Thyroid gland (tissue), 4 donors: ENCODE measurements around the gene FABP7. TPM values are rescaled to one million over a fixed set of nuclear protein-coding genes. Genes with fewer than 3 reads are reported as not detected.
A peak's percentile ranks its signal among the peaks of the same experiment; 100 is the strongest.
"Not testable (repeated sequence)": the region's sequence is repeated elsewhere in the genome, so short reads cannot be mapped to it uniquely, and the experiment has no call there.

Source experiments
- DNase-seq, 2 donors: peaks; one replicate each; pipeline ENCODE4 v3.0.0-alpha.2; 2019
- H3K27ac ChIP-seq, 3 donors: fragments of 200-600 bp; sonication (generic); 1 replicate in 2 of 3; 2 replicates in 1 of 3; pipeline ENCODE4 v1.5.1; 2016 to 2019; ENCODE audit warnings: mild to moderate bottlenecking in 1 of 3, moderate library complexity in 1 of 3
- H3K27me3 ChIP-seq: fragments of 200-600 bp; sonication (generic); one replicate; pipeline ENCODE4 v1.5.1; 2019
- H3K36me3 ChIP-seq, 2 donors: fragments of 200-600 bp; sonication (generic); one replicate each; pipeline ENCODE4 v1.5.1; 2016 to 2019
- H3K4me1 ChIP-seq, 2 donors: fragments of 200-600 bp; sonication (generic); one replicate each; pipeline ENCODE4 v1.5.1; 2017 to 2019
- H3K4me3 ChIP-seq, 3 donors: fragments of 200-600 bp; sonication (generic); replicated peaks in 1 of 3; 1 replicate in 2 of 3; 2 replicates in 1 of 3; pipeline ENCODE4 v1.5.1; 2016; ENCODE audit warnings: mild to moderate bottlenecking in 1 of 3
- H3K9me3 ChIP-seq: fragments of 200-600 bp; sonication (generic); one replicate; pipeline ENCODE4 v1.5.1; 2017
- CTCF ChIP-seq, 6 experiments: fragments of 200-600 bp in 3 of 6; fragments of 450-650 bp in 3 of 6; sonication (generic) in 3 of 6; IDR thresholded peaks; one replicate each; pipeline ENCODE4 v1.5.1; 2016 to 2019; ENCODE audit warnings: antibody characterized with exemption in 6 of 6, mild to moderate bottlenecking in 2 of 6, inconsistent platforms in 1 of 6, moderate library complexity in 1 of 6
- POLR2A ChIP-seq, 2 donors: fragments of 450-650 bp; IDR thresholded peaks; one replicate each; pipeline ENCODE4 v1.6.1; 2017; ENCODE audit warnings: antibody characterized with exemption in 2 of 2, mild to moderate bottlenecking in 2 of 2, moderate library complexity in 1 of 2
- WGBS, 2 donors: methylation state at CpG; one replicate each; pipeline ENCODE4 v1.1.5; 2017; 5-methylcytosine and 5-hydroxymethylcytosine counted together
- intact Hi-C: fragments of 100-400 bp; cut with DNase I; formaldehyde crosslinking; loops from one replicate; pipeline ENCODE4 v1.15.1; 2023
- total RNA-seq, 4 donors: library from RNA; depleted of rRNA; stranded (reverse); fragments of >200 nt; gene quantifications; one replicate each; pipeline ENCODE4 v1.2.3, GENCODE V29; 2016

FABP7 gene
- total RNA-seq, 4 donors from 2014 or later, result not detected

GRCh38 chr6:122740936-122741335 lies 38.6 kb upstream of the FABP7 start:
- TF ChIP-seq CTCF (IDR thresholded peaks at IDR 0.05) (no peak), POLR2A (IDR thresholded peaks at IDR 0.05) (no peak)
- no peaks in the 10 kb centered on the region for H3K4me1 ChIP-seq
- 89 to 95% methylated on average over 2 of the region's 2 CpGs for WGBS, 2 donors
- H3K4me3 ChIP-seq, result no peak overlapping the region
- intact Hi-C loops, result no loop called here
- no peak for DNase-seq
- H3K27ac ChIP-seq, result no peak overlapping the region
- no peaks in the 10 kb centered on the region for H3K9me3 ChIP-seq
- no peaks in the 10 kb centered on the region for H3K27me3 ChIP-seq
- no peaks in the 10 kb centered on the region for H3K36me3 ChIP-seq

- intact Hi-C loops, H3K4me3 ChIP-seq, H3K4me1 ChIP-seq, H3K36me3 ChIP-seq, DNase-seq, H3K27me3 ChIP-seq, H3K9me3 ChIP-seq: not testable (repeated sequence)
- TF ChIP-seq CTCF (IDR thresholded peaks at IDR 0.05), result peak in 2 of 6 experiments; percentile 5 to 49
- H3K27ac ChIP-seq, result peak overlapping the region in 1 of 3 donors; percentile 33
- 30 to 31% methylated on average over 8 of the region's 8 CpGs for WGBS, 2 donors
Observed at GRCh38 chr6:122744247-122744646, 35.3 kb upstream of the FABP7 start.

GRCh38 chr6:122744856-122745255 lies 34.7 kb upstream of the FABP7 start:
- 34 to 63% methylated on average over 3 of the region's 3 CpGs for WGBS, 2 donors

GRCh38 chr6:122746688-122747087 lies 32.8 kb upstream of the FABP7 start:
- H3K27ac ChIP-seq, result no peak overlapping the region
- no peak for DNase-seq
- intact Hi-C loops, result no loop called here

More at GRCh38 chr6:122744856-122745255, 34.7 kb upstream of the FABP7 start:
- peak; percentile 79 to 84 for DNase-seq
- H3K4me3 ChIP-seq, intact Hi-C loops, H3K36me3 ChIP-seq, H3K9me3 ChIP-seq, H3K27me3 ChIP-seq, H3K4me1 ChIP-seq: not testable (repeated sequence)
- H3K27ac ChIP-seq, result peak overlapping the region in 1 of 3 donors; percentile 33

GRCh38 chr6:122747573-122747972 lies 31.9 kb upstream of the FABP7 start:
- DNase-seq, result no peak
- TF ChIP-seq POLR2A (IDR thresholded peaks at IDR 0.05) (no peak), CTCF (IDR thresholded peaks at IDR 0.05) (no peak)
- Histone ChIP-seq H3K4me1 (no peaks in the 10 kb centered on the region), H3K9me3 (no peaks in the 10 kb centered on the region), H3K36me3 (no peaks in the 10 kb centered on the region), H3K27ac (no peak overlapping the region), H3K27me3 (no peaks in the 10 kb centered on the region), H3K4me3 (no peak overlapping the region)
- intact Hi-C loops, result no loop called here
- WGBS, 2 donors, result 90 to 91% methylated on average over 10 of the region's 10 CpGs

More at GRCh38 chr6:122746688-122747087, 32.8 kb upstream of the FABP7 start:
- TF ChIP-seq POLR2A (IDR thresholded peaks at IDR 0.05), result no peak
- H3K9me3 ChIP-seq, result no peaks in the 10 kb centered on the region
- no peak overlapping the region for H3K4me3 ChIP-seq
- 88 to 94% methylated on average over 9 of the region's 9 CpGs for WGBS, 2 donors
- no peaks in the 10 kb centered on the region for H3K36me3 ChIP-seq
- no peaks in the 10 kb centered on the region for H3K27me3 ChIP-seq
- no peaks in the 10 kb centered on the region for H3K4me1 ChIP-seq

- H3K27ac ChIP-seq, H3K27me3 ChIP-seq, H3K36me3 ChIP-seq, intact Hi-C loops, H3K4me1 ChIP-seq, DNase-seq, H3K4me3 ChIP-seq, H3K9me3 ChIP-seq: not testable (repeated sequence)
- 73 to 77% methylated on average over 5 of the region's 5 CpGs for WGBS, 2 donors
Observed at GRCh38 chr6:122748945-122749344, 30.6 kb upstream of the FABP7 start.
